ENCODE measurements around the gene NEO1. TPM values are rescaled to one million over a fixed set of nuclear protein-coding genes. Genes with fewer than 3 reads are reported as not detected.

NEO1 gene
- total RNA-seq, 1 donor from 2014 or later: 136 TPM

DNA sequence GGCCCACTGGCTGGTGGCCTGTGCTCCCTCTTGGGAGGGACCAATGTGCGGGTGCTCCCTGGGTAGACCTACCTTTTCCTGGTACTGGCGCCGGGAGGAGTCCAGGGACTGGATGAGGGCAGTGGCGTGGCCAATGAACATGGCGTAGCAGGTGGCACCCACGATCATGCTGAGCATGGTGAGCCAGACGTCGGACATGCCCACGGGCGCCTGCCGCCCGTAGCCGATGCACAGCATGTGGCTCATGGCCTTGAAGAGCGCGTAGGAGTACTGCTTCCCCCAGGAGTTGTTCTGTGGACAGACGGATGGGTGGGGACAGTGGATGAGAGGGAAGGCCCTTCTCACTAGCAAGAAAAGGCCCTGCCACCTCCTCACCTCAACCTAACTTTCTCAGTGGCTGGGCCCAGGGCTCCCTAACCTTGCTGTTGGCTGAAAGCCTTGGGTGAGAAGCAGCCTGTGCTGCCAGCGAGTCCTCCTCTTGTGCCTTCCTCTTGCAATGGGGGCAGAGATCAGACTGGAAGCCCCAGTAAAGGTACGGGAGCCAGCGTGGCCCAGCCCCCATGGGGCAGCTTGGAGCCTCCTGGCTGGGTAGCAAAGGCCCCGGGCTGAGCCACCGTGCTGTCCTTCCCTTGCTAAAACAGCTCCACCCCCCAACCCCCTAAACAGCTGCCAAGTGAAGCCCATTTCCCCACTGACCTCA is 277.4 kb downstream of the NEO1 start:
- no peaks in the 10 kb centered on the region for H3K36me3 Mint-ChIP-seq
- H3K9me3 Mint-ChIP-seq: no peaks in the 10 kb centered on the region
- H3K4me3 Mint-ChIP-seq: no peak overlapping the region

DNA sequence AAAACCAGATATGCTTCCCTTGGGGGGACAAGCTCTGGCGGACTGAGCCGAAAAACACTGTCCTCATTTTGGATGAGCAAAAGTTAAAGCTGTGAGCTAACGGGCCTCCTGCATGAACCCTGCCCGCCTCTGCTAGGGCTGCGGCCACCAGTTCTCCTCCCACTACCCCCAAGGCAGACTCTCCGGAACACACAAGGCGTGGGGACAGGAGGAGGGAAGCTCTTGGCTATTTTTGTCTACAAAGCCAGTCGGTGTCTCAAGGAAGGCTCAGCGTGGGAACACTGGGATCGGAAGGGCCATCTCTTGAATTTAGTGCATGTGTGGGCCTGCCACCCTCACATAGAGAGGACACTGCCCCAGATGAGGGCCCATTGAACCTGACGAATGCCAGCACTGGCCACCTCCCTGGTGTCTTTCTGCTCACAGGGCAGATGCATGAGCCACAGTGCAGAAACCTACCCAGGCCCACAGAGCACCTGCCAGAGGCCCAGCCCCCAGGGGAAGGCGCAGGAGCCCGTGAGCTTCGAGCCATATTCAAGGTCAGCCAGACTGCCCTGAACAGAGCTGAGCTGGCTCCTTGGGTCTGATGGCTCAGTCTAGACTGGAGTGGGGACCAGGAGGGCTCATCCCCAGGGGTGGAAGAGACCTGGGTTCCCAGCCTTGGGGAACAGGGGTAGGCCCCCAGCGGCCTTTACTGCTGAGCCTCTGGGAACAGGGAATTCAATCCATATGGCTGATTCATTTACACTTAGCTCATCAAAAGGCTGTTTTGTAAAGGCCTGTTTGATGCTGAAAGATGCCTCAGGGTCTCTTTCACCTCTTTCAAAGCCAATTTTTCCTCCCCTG is 278.2 kb downstream of the NEO1 start:
- TF ChIP-seq, protein P1, sequence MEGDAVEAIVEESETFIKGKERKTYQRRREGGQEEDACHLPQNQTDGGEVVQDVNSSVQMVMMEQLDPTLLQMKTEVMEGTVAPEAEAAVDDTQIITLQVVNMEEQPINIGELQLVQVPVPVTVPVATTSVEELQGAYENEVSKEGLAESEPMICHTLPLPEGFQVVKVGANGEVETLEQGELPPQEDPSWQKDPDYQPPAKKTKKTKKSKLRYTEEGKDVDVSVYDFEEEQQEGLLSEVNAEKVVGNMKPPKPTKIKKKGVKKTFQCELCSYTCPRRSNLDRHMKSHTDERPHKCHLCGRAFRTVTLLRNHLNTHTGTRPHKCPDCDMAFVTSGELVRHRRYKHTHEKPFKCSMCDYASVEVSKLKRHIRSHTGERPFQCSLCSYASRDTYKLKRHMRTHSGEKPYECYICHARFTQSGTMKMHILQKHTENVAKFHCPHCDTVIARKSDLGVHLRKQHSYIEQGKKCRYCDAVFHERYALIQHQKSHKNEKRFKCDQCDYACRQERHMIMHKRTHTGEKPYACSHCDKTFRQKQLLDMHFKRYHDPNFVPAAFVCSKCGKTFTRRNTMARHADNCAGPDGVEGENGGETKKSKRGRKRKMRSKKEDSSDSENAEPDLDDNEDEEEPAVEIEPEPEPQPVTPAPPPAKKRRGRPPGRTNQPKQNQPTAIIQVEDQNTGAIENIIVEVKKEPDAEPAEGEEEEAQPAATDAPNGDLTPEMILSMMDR (IDR thresholded peaks at IDR 0.05; ENCODE audit: unreplicated experiment): no peak
- Mint-ChIP-seq H3K4me1 (no peaks in the 10 kb centered on the region), H3K9me3 (no peaks in the 10 kb centered on the region), H3K27me3 (ENCODE audit: low read depth) (no peaks in the 10 kb centered on the region), H3K27ac (no peak overlapping the region), H3K36me3 (no peaks in the 10 kb centered on the region), H3K4me3 (no peak overlapping the region)
- no peak for DNase-seq (ENCODE audit: low spot score in 2 of 2, unreplicated experiment in 2 of 2)

More for the DNA sequence above, 277.4 kb downstream of the NEO1 start:
- H3K4me1 Mint-ChIP-seq: no peaks in the 10 kb centered on the region
- no peaks in the 10 kb centered on the region for H3K27me3 Mint-ChIP-seq (ENCODE audit: low read depth)
- H3K27ac Mint-ChIP-seq: no peak overlapping the region
- no peak for DNase-seq (ENCODE audit: low spot score in 2 of 2, unreplicated experiment in 2 of 2)
- TF ChIP-seq, protein P1 (IDR thresholded peaks at IDR 0.05; ENCODE audit: unreplicated experiment): no peak

DNA sequence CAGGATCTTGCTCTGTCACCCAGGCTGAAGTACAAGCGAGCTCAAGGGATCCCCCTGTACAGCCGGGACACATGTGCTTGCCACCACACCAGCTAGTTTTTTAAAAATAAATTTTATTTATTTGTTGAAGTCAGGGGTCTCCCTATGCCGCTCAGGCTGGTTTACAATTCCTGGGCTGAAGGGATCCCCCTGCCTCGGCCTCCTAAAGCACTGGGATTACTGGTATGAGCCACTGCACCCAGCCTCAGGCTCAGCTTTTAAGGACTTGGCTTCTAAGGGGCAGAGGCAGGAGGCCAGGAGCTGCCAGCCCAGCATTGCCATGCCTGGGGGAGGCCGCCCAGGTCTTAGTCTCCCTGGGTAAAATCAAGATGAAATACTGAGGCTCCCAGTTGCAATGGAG is 279.2 kb downstream of the NEO1 start:
- Mint-ChIP-seq H3K27ac (no peak overlapping the region), H3K4me3 (no peak overlapping the region), H3K9me3 (no peaks in the 10 kb centered on the region), H3K27me3 (ENCODE audit: low read depth) (no peaks in the 10 kb centered on the region), H3K4me1 (no peaks in the 10 kb centered on the region), H3K36me3 (no peaks in the 10 kb centered on the region)
- no peak for DNase-seq (ENCODE audit: low spot score in 2 of 2, unreplicated experiment in 2 of 2)
- TF ChIP-seq, protein P1 (IDR thresholded peaks at IDR 0.05; ENCODE audit: unreplicated experiment): no peak

DNA sequence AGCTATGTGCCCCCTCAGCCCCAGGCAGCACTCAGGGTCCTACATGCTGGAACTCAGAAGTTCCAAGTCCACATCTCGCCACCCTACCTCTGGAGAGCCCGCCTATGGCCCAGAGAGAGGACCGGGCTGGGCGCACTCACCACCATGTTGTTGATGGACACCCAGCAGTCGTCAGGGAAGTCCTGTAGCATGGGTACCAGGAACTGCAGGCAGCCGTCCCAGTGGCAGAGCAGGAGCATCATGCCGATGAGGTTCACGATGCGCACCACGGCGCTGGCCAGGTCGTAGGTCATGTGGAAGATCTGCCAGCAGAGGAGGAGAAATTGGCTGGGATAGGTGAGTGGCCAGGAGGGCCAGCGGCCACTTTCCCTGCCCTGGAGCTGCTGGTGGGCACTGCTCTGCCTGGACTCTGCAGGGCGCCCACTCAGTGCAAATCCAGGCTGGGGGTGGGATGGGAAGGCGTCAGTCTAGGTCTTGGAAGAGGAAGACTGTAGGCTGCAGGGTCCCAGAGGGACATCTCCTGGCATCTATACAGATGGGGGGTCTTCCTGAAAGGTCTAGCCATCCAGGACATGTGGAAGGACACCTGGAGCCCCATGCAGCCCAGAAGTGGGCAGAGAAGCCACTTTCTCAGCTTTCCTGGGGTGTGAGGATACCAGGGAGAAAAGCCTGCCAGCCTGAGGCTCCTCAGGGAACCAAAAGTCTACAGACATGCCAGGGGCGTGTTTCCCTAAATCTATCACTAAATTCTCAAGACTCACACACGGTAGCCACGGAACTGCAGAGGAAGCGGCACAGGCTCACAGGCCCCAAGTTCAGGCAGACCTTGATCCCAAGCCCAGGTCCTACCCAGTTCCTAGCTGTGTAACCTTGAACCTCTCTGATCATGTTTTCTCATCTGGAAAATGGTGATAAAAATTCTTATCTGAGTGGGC is 280.0 kb downstream of the NEO1 start:
- H3K4me1 Mint-ChIP-seq: no peaks in the 10 kb centered on the region
- H3K9me3 Mint-ChIP-seq: no peaks in the 10 kb centered on the region
- H3K4me3 Mint-ChIP-seq: no peak overlapping the region
- no peak overlapping the region for H3K27ac Mint-ChIP-seq
- no peaks in the 10 kb centered on the region for H3K36me3 Mint-ChIP-seq
- TF ChIP-seq, protein P1 (IDR thresholded peaks at IDR 0.05; ENCODE audit: unreplicated experiment): no peak
- DNase-seq (ENCODE audit: low spot score in 2 of 2, unreplicated experiment in 2 of 2): no peak
- peaks cover 3% of the 10 kb centered on the region for H3K27me3 Mint-ChIP-seq (ENCODE audit: low read depth)

DNA sequence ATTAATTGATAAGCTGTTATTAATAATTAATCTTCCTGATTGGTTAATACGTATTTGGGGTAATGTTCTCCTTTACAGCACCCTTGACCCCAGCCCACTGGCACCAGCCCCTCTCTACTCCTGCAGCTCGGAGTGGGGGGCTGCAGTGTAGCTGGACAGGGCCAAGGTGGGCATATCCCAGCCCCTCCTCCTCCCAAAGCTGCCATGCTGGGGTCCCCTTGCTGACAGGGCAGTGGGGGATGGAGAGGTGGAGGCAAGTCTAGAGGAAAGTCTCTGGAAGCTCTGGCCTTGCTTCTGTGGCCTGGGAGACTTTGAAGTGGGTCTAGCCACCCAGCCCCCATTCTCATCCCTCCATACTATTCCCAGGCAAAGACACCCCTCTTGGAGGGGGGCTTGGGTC is 280.7 kb downstream of the NEO1 start:
- no peaks in the 10 kb centered on the region for H3K9me3 Mint-ChIP-seq
- H3K27me3 Mint-ChIP-seq (ENCODE audit: low read depth): peaks cover 3% of the 10 kb centered on the region
- no peak overlapping the region for H3K27ac Mint-ChIP-seq
- TF ChIP-seq, protein P1 (IDR thresholded peaks at IDR 0.05; ENCODE audit: unreplicated experiment): no peak
- no peaks in the 10 kb centered on the region for H3K4me1 Mint-ChIP-seq
- H3K4me3 Mint-ChIP-seq: no peak overlapping the region
- no peak for DNase-seq (ENCODE audit: low spot score in 2 of 2, unreplicated experiment in 2 of 2)
- no peaks in the 10 kb centered on the region for H3K36me3 Mint-ChIP-seq
